Peyer's patch (tissue), 4 donors: Measurements from ENCODE around the gene LASP1NB.
"Not testable (repeated sequence)": the region's sequence is repeated elsewhere in the genome, so short reads cannot be mapped to it uniquely, and the experiment has no call there.

ENCODE experiments used
- POLR2A ChIP-seq, 2 donors: fragments of 450-650 bp; IDR thresholded peaks; one replicate each; pipeline ENCODE4 v1.5.1; 2017; ENCODE audit warnings: antibody characterized with exemption in 2 of 2, mild to moderate bottlenecking in 2 of 2, moderate library complexity in 2 of 2
- TF ChIP-seq, protein P1 (sequence below), 6 experiments: fragments of 450-650 bp in 4 of 6; fragments of 200-600 bp in 2 of 6; sonication (generic) in 1 of 6; IDR thresholded peaks; one replicate each; pipeline ENCODE4 v1.5.1; 2017 to 2019; ENCODE audit warnings: antibody characterized with exemption in 6 of 6, mild to moderate bottlenecking in 3 of 6, moderate library complexity in 1 of 6

GRCh38 chr17:38911731-38912081 is 13.7 kb upstream of the LASP1NB start:
- TF ChIP-seq, protein P1, sequence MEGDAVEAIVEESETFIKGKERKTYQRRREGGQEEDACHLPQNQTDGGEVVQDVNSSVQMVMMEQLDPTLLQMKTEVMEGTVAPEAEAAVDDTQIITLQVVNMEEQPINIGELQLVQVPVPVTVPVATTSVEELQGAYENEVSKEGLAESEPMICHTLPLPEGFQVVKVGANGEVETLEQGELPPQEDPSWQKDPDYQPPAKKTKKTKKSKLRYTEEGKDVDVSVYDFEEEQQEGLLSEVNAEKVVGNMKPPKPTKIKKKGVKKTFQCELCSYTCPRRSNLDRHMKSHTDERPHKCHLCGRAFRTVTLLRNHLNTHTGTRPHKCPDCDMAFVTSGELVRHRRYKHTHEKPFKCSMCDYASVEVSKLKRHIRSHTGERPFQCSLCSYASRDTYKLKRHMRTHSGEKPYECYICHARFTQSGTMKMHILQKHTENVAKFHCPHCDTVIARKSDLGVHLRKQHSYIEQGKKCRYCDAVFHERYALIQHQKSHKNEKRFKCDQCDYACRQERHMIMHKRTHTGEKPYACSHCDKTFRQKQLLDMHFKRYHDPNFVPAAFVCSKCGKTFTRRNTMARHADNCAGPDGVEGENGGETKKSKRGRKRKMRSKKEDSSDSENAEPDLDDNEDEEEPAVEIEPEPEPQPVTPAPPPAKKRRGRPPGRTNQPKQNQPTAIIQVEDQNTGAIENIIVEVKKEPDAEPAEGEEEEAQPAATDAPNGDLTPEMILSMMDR (IDR thresholded peaks at IDR 0.05), result not testable (repeated sequence)
- TF ChIP-seq POLR2A (IDR thresholded peaks at IDR 0.05), result not testable (repeated sequence)
